ENCODE results near the gene CCDC92.

CCDC92 gene

DNA sequence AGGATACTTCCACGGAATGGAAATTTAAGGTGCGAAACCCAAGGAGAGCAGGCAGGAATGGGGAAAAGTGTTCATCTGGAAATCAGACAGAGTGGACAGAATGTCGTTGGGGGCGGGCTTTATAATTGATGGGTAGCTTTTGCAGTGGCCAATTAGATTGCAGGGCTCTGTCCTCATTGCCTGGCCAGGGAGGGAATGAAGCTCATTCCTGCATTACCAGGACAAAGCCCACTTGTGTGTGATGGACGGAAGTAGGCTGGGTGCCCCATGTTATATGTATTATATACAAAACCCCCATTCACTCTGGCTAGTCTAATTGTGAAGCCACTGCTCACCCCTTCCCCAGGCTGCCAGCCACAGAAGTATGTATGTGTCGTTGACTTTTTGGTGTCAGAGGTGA lies 23.9 kb upstream of the CCDC92 start:
- no peak overlapping the region for H3K4me3 ChIP-seq (ENCODE audit: low read length)
- TF ChIP-seq ZNF274 (IDR thresholded peaks at IDR 0.05; ENCODE audit: low read depth, low read length) = no peak

DNA sequence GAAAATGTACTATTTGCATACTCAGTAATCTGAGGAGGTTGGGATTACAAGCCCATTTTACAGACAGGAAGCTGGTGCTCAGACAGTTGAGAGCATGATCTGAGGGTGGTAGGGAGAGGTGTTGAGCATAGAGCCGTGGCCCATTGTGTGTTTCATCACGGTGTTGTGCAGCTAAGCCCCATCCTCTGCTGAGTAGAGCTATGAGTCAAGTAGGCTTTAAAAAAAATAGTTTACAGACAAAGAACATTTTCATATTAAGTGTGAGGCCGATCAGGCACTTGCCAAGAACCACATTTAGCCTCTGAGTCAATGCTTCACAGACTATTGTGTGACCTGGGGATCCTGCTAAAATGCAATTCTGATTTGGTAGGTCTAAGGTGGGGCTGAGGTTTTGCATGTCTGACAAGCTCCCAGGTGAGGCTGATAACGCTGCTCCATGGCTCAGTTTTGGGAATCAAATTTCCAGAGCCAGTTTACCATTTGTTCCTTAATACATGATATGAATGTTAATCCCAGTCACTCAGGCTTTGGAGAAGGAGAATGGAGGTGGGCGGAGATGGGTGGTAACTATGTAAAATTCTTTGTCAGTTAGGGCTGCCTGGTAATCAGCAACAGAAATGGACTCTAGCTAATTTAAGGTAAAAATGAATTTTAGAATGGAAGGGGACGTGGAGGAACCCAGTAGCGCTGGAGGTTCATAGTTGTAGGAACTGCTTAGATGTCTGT lies 22.6 kb upstream of the CCDC92 start:
- no peak for TF ChIP-seq ZNF274 (IDR thresholded peaks at IDR 0.05; ENCODE audit: low read depth, low read length)

DNA sequence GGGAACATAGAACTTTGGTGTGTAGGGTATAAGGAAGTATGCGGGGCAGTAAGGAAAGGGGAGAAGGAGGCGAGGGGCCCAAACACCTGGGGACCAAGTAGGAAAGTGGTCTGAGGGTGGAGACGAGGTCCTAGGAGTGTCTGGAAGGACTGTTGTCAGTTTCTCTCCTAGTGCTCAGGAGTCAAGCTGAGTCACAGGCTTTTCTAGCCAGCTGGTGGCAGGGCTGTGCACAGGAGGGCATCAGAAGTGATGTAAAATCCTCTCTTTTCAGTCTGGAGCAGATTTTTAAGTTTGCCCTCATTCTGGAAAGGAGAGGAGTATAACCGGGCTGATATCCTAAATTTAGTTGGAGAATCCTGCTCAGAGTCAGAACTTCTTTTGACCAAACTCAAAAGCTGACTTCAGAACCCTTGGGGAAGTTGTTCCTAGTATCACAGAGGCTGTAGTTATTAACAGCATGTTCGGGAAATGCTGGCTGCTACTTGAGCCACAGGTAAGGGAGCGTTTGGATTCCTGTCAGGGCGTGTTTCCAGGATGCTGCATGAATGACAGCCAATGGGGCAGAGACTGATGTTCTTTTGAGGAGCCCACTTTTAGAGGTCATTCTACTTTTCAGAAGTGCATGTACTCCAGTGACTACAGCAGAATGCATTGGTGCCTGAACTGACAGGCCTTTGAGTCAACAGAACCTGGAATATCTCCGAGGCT lies 19.6 kb upstream of the CCDC92 start:
- no peak for TF ChIP-seq ZNF274 (IDR thresholded peaks at IDR 0.05; ENCODE audit: low read depth, low read length)
- H3K4me3 ChIP-seq (ENCODE audit: low read length) = no peak overlapping the region

More for the DNA sequence above, 22.6 kb upstream of the CCDC92 start:
- no peak overlapping the region for H3K4me3 ChIP-seq (ENCODE audit: low read length)

DNA sequence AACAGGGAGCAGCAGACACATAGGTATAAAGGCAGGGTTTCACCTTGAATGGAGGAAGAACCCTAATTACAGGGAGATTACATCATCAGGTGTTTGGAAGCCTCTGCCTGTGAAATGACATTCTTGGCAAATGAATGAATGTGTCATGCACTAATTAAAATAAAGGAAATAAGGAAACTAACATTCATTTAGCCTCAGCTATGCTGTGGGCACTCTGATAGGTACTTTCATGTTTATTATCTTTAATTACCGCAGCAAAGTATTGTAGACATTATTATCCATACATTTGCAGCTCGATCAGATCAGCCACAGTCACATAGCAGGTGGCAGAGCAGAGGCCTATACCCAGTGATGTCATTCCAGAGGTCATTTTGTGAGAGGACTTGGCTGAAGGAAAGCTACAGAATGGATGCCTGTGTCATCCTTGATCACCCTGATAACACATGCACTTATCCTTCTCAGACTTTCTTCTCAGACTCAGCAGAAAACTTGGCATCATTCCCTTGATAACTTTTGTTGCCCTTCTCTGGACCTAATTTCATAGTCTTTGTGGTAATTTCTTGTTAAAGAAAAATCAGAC lies 18.8 kb upstream of the CCDC92 start:
- TF ChIP-seq ZNF274 (IDR thresholded peaks at IDR 0.05; ENCODE audit: low read depth, low read length) = no peak
- no peak overlapping the region for H3K4me3 ChIP-seq (ENCODE audit: low read length)

DNA sequence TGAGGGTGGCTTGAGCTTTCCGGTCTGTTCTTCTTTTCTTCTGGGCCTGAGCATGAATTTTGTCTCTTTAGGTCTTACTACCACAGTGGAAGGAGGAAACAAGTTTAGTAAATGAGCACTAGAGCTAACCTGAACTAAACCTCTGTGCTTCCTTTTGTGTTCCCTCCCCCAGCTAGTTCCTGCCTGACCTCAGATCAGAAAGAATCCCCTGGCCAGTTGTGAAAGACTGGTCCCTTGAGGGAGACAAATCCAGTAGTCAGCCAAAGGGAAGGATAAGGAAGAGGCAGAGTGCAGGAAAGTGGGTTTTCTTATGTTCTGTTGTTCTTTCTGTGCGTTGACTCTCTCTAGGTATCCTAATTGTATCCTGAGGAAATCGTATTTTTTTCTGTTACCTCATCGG lies 17.9 kb upstream of the CCDC92 start:
- no peak for TF ChIP-seq ZNF274 (IDR thresholded peaks at IDR 0.05; ENCODE audit: low read depth, low read length)
- H3K4me3 ChIP-seq (ENCODE audit: low read length) = no peak overlapping the region

DNA sequence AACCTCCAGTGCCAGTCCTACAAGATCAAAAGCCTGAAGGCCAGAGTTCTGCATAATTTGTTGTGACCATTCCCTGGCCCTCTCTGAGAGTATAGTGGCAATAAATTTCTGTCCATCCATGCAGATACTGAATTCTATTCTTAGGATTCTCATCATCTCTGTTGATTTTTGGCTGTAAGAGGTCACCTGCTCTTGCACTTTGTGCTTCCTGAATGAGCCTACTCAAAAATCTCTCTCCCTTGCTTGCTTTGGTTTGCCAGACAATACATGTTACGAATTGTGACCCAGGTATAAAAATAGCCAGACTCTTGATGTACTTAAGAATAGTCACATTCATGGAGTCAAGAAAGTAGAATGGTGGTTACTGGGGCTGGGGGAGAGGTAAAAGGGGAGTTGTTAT lies 17.1 kb upstream of the CCDC92 start:
- H3K4me3 ChIP-seq (ENCODE audit: low read length) = no peak overlapping the region
- TF ChIP-seq ZNF274 (IDR thresholded peaks at IDR 0.05; ENCODE audit: low read depth, low read length) = no peak

DNA sequence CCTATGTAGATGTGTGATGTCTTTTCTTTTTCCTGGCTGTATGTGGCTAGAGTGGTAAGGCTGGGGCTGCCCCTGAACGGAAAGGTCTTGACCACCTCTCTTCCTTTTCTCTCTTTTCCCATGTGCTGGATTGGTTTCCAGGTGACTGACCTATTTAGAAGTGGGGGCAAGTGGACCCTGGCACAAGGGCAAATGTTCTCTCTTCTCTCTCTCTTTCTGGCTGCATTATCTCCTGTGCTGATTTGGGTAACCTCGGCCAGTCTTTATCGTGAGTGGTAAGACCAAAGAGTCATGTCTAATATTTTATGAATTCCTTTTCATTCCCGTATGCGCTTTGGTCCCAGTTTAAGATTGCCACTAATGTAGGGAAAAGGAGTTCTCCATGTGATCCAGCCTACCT lies 16.5 kb upstream of the CCDC92 start:
- H3K4me3 ChIP-seq (ENCODE audit: low read length) = no peak overlapping the region
- no peak for TF ChIP-seq ZNF274 (IDR thresholded peaks at IDR 0.05; ENCODE audit: low read depth, low read length)

DNA sequence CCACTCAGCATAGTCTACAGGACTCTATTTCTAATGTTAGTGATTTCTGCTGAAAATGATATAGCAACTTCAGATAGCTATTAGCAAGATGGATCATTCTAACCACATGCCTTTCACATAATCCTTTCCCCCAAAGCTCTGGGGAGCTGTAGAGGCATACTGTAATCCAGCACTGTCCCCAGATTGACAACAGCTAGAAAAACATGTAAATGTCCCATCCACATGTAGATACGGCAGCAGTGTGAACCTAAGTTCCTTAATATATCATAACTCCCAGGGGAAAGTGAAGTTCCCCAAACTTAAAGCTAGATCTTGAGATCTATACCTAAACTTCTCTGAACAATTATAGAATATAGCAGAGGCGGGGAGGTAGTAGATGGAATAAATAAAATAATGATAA lies 14.4 kb upstream of the CCDC92 start:
- no peak for TF ChIP-seq ZNF274 (IDR thresholded peaks at IDR 0.05; ENCODE audit: low read depth, low read length)
- H3K4me3 ChIP-seq (ENCODE audit: low read length) = no peak overlapping the region

DNA sequence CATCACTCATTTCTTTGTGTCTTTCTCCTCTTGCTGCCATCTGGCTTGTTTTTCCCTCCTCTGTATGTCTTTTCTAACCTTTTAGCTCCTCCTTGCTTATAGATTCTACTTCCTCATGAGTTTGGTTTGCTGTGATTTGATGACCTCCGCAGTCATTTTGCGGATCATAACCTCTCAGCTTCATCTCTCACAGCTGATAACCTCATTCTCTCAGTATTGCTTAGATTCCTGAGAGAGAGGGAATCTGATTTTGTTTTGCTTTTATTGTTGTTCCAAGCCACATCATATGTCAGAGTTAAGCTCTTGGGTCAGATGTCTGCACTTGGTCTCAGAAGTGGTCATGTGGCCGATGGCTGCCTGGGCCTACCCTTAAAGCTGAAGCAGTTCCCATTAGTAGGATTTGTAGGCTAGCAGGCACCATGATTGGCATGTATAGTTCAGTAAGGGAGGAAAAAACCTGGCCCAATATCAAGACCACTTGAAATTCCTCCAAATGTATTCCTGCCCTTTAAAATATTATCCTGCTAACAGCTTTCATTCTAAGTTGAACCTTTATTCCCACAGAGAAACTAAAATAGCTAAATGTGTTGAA lies 13.8 kb upstream of the CCDC92 start:
- H3K4me3 ChIP-seq (ENCODE audit: low read length) = no peak overlapping the region
- no peak for TF ChIP-seq ZNF274 (IDR thresholded peaks at IDR 0.05; ENCODE audit: low read depth, low read length)

DNA sequence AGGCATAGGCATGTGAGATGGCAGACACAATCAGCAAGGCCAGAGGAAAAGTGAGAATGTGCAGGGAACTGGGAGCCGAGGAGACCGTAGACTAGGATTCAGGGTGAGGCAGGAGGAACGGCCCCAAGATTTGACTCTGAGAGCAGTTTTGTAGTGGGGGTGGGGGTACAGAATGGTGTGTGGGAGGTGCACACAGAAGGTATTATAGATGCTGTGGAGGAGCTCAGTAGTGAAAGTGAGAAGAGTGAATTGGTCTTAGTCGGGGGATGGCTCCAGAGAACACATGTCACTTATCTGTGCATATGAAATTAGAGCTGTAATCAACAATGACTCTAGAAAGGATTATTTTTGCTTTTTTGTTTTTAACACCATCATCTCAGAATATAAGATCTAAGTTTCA lies 12.3 kb upstream of the CCDC92 start:
- TF ChIP-seq ZNF274 (IDR thresholded peaks at IDR 0.05; ENCODE audit: low read depth, low read length) = no peak
- H3K4me3 ChIP-seq (ENCODE audit: low read length) = no peak overlapping the region

DNA sequence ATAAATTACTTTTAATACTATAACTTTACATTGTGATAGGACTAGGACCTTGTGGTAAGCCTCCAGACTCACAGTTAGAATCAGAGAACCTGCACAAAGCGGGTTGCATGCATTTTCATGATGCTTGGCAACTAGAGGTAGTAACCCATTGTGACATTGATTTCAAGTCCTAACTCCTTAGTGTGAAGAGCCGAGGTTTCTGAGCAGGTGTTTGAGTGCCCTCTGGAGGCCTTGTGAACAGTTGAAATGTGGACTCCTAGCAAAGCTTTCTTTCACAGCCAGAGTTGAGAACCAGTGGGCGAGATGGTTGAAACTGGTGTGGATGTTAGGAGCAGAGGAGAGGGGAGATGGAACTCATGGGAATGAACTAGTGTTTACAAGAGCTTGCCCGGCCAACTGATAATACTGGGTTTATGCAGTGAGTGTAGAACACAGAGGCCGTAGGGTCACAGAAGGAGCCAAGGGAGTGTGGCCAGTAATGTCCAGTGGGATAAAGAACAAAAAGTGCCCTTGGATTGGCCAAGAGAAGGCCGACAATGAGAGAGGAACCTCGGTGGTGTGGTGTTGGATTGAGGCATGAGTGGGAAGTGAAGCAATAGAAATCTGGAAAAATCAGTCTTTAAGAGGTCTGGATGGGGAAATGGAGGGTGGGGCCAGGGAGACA lies 11.3 kb upstream of the CCDC92 start:
- no peak overlapping the region for H3K4me3 ChIP-seq (ENCODE audit: low read length)
- no peak for TF ChIP-seq ZNF274 (IDR thresholded peaks at IDR 0.05; ENCODE audit: low read depth, low read length)

DNA sequence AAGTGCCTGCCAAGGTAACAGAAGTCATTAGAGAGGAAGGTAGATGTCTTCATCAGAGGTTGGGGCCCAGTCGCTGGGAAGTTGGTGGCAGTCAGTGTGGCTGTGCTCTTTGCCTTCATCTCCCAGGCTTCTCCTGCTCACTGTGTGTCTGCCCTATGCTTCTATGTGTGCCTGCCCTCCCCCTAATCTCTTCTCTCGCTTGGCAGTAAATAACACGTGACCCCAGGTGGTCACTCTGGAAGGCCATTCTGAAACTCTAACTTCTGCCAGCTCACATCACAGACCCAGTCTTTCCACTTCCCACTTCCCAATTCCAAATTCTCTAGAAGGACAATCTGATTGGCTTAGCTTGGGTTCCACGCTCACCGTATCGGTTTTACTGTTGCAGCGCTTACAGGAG lies 9.6 kb upstream of the CCDC92 start:
- no peak overlapping the region for H3K4me3 ChIP-seq (ENCODE audit: low read length)
- TF ChIP-seq ZNF274 (IDR thresholded peaks at IDR 0.05; ENCODE audit: low read depth, low read length) = no peak

DNA sequence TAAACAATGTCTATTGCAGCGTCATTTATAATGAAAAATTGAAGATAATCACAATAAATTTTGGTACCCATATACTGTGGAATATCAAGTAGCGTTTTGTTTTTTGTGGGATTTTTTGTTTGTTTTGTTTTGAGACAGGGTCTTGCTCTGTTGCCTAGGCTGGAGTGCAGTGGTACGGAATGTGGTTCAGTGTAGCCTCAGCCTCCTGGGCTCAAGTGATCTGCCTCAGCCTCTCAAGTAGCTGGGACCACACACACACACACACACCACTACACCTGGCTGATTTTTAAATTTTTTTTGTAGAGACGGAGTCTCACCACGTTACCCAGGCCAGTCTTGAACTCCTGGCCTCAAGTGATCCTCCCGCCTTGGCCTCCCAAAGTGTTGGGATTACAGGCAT lies 6.9 kb upstream of the CCDC92 start:
- H3K4me3 ChIP-seq (ENCODE audit: low read length) = no peak overlapping the region
- TF ChIP-seq ZNF274 (IDR thresholded peaks at IDR 0.05; ENCODE audit: low read depth, low read length) = no peak

DNA sequence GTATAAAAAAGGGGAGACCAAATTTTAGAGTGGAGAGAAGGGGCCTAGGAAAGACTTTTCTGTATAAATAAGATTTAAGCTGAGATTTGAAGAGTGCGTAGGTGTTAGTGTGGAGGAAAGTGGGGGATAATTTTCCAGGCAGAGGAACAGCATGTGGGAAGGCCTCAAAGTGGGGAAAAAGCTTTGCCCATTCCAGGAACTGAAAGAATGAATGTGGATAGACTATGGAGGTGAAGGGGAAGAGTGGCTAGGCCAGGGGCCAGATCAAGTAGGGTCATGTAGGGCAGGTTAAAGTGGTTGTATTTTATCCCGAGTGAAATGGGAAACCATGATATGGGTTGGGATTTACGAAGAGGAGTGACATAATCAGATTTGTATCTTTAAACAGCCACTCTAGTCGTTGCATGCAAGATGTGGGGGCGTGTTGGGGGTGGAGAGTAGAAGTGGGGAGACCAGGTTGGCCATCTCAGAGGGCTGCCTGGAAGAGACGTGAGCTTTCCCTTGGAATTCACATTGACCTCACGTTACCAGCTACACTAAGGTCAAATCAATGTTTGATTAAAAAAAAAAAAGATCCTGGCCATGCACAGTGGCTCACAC lies 3.7 kb upstream of the CCDC92 start:
- no peak overlapping the region for H3K4me3 ChIP-seq (ENCODE audit: low read length)
- TF ChIP-seq ZNF274 (IDR thresholded peaks at IDR 0.05; ENCODE audit: low read depth, low read length) = no peak
